Measurements from ENCODE around the gene ACTG2. TPM values are rescaled to one million over a fixed set of nuclear protein-coding genes. Genes with fewer than 3 reads are reported as not detected.

Gene ACTG2
- total RNA-seq, 1 donor from 2014 or later = not detected

GRCh38 chr2:73926493-73927327 is 33.9 kb downstream of the ACTG2 start, which contains the start of gene DGUOK:
DGUOK (plus strand) TSS chr2:73926880; CDS start chr2:73926911, 31 bp downstream.
- peaks cover 12% of the 10 kb centered on the region for H3K4me1 Mint-ChIP-seq (ENCODE audit: low read depth, unreplicated experiment)

GRCh38 chr2:73927344-73927743 is 34.5 kb downstream of the ACTG2 start:
- TF ChIP-seq CTCF (IDR thresholded peaks at IDR 0.05; ENCODE audit: partially characterized antibody, unreplicated experiment) = no peak

More at GRCh38 chr2:73926493-73927327, 33.9 kb downstream of the ACTG2 start, which contains the start of gene DGUOK:
- DNase-seq = peak; percentile 93
- H3K9me3 Mint-ChIP-seq (ENCODE audit: unreplicated experiment) = peaks cover 4% of the 10 kb centered on the region
- H3K36me3 Mint-ChIP-seq (ENCODE audit: unreplicated experiment) = no peaks in the 10 kb centered on the region
- no peaks in the 10 kb centered on the region for H3K27me3 Mint-ChIP-seq (ENCODE audit: unreplicated experiment)
- H3K27ac Mint-ChIP-seq (ENCODE audit: unreplicated experiment) = peak within 1 kb of the TSS; percentile 80
- H3K4me3 Mint-ChIP-seq (ENCODE audit: unreplicated experiment) = peak within 1 kb of the TSS; percentile 88
- TF ChIP-seq CTCF (IDR thresholded peaks at IDR 0.05; ENCODE audit: partially characterized antibody, unreplicated experiment) = no peak

GRCh38 chr2:73928963-73929347 is 36.1 kb downstream of the ACTG2 start:
- Mint-ChIP-seq H3K4me1 (ENCODE audit: low read depth, unreplicated experiment) (peaks cover 12% of the 10 kb centered on the region), H3K27ac (ENCODE audit: unreplicated experiment) (no peak overlapping the region), H3K9me3 (ENCODE audit: unreplicated experiment) (peaks cover 4% of the 10 kb centered on the region), H3K4me3 (ENCODE audit: unreplicated experiment) (no peak overlapping the region), H3K27me3 (ENCODE audit: unreplicated experiment) (no peaks in the 10 kb centered on the region), H3K36me3 (ENCODE audit: unreplicated experiment) (no peaks in the 10 kb centered on the region)
- DNase-seq = no peak
- no peak for TF ChIP-seq CTCF (IDR thresholded peaks at IDR 0.05; ENCODE audit: partially characterized antibody, unreplicated experiment)

More at GRCh38 chr2:73927344-73927743, 34.5 kb downstream of the ACTG2 start:
- Mint-ChIP-seq H3K9me3 (ENCODE audit: unreplicated experiment) (peaks cover 4% of the 10 kb centered on the region), H3K36me3 (ENCODE audit: unreplicated experiment) (no peaks in the 10 kb centered on the region), H3K4me1 (ENCODE audit: low read depth, unreplicated experiment) (peaks cover 12% of the 10 kb centered on the region), H3K27me3 (ENCODE audit: unreplicated experiment) (no peaks in the 10 kb centered on the region), H3K4me3 (ENCODE audit: unreplicated experiment) (peak overlapping the region; percentile 88), H3K27ac (ENCODE audit: unreplicated experiment) (peak overlapping the region; percentile 80)
- no peak for DNase-seq

- Mint-ChIP-seq H3K4me1 (ENCODE audit: low read depth, unreplicated experiment) (peaks cover 12% of the 10 kb centered on the region), H3K36me3 (ENCODE audit: unreplicated experiment) (no peaks in the 10 kb centered on the region), H3K9me3 (ENCODE audit: unreplicated experiment) (peaks cover 4% of the 10 kb centered on the region), H3K27ac (ENCODE audit: unreplicated experiment) (no peak overlapping the region), H3K27me3 (ENCODE audit: unreplicated experiment) (no peaks in the 10 kb centered on the region), H3K4me3 (ENCODE audit: unreplicated experiment) (no peak overlapping the region)
- TF ChIP-seq CTCF (IDR thresholded peaks at IDR 0.05; ENCODE audit: partially characterized antibody, unreplicated experiment) = no peak
- no peak for DNase-seq
Measured at GRCh38 chr2:73930386-73930785, 37.6 kb downstream of the ACTG2 start.
